ENCODE measurements around the gene MCUB. TPM values are rescaled to one million over a fixed set of nuclear protein-coding genes. Genes with fewer than 3 reads are reported as not detected.

MCUB gene
- total and polyA plus RNA-seq, 2 donors (not counting 3 experiments of a cell fraction or from before 2014, with no cell fraction given): 32.5 to 53.8 TPM

DNA sequence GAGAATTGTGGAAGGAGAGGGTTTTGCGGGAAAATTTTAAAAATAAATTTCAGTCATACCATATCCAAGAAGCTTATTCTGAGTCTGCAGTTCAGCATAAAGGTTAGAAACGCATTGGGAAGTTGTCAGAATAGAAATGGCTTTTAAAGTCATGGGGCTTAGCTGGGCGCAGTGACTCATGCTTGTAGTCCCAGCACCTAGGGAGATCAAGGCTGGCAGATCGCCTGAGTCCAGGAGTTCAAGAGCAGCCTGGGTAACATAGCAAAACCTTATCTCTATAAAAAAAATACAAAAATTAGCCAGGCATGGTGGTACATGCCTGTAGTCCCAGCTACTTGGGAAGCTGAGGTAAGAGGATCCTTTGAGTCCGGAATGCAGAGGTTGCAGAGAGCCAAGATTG lies 173.7 kb downstream of the MCUB start:
- CTCF ChIA-PET: interaction anchor here (1.0 kb wide), 1 partner anchor 9 kb away, joined by 4 read pairs; no protein-coding TSS in a partner anchor
- no peaks in the 10 kb centered on the region for H3K9me1 ChIP-seq (replicated peaks; ENCODE audit: control insufficient read depth, extremely low read depth, insufficient read depth, low read length)
- H3K4me2 ChIP-seq (ENCODE audit: insufficient read depth, low read length): no peak overlapping the region
- no peak overlapping the region for H3K4me3 ChIP-seq (replicated peaks in 1 of 3; ENCODE audit: insufficient read depth in 1 of 3, low read depth in 1 of 3, low read length in 3 of 3)
- BruUV-seq (replicated peaks): no TSS peak
- H3K36me3 ChIP-seq (ENCODE audit: control insufficient read depth in 2 of 2, extremely low read depth in 1 of 2, insufficient read depth in 2 of 2, low read length in 2 of 2): no peaks in the 10 kb centered on the region
- no peaks in the 10 kb centered on the region for H3K27me3 ChIP-seq (ENCODE audit: control insufficient read depth in 2 of 2, insufficient read depth in 2 of 2, low read length in 2 of 2)
- DNase-seq (ENCODE audit: low read depth, low spot score): no peak
- peaks cover 8% of the 10 kb centered on the region for H3K4me1 ChIP-seq (ENCODE audit: control insufficient read depth, extremely low read depth, insufficient read depth, low read length)
- TF ChIP-seq, protein P1, sequence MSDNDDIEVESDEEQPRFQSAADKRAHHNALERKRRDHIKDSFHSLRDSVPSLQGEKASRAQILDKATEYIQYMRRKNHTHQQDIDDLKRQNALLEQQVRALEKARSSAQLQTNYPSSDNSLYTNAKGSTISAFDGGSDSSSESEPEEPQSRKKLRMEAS (IDR thresholded peaks at IDR 0.05; ENCODE audit: insufficient read depth, insufficient read length): no peak
- TF ChIP-seq POLR2A (IDR thresholded peaks at IDR 0.05; ENCODE audit: low read depth, low read length) (no peak), MYC (IDR thresholded peaks at IDR 0.05; ENCODE audit: low read depth, low read length) (no peak), FOS (IDR thresholded peaks at IDR 0.05; ENCODE audit: borderline replicate concordance, insufficient read depth, low read length) (no peak), POLR2AphosphoS5 (IDR thresholded peaks at IDR 0.05; ENCODE audit: insufficient read depth, low read depth, low read length) (no peak), JUN (IDR thresholded peaks at IDR 0.05; ENCODE audit: borderline replicate concordance, insufficient read depth, insufficient read length, low read depth) (no peak), GATA2 (IDR thresholded peaks at IDR 0.05; ENCODE audit: insufficient read depth, insufficient read length, low read depth, low read length) (no peak), EZH2 (IDR thresholded peaks at IDR 0.05; ENCODE audit: borderline replicate concordance, low read depth, low read length, severe bottlenecking) (no peak)
- TF ChIP-seq, protein P2, sequence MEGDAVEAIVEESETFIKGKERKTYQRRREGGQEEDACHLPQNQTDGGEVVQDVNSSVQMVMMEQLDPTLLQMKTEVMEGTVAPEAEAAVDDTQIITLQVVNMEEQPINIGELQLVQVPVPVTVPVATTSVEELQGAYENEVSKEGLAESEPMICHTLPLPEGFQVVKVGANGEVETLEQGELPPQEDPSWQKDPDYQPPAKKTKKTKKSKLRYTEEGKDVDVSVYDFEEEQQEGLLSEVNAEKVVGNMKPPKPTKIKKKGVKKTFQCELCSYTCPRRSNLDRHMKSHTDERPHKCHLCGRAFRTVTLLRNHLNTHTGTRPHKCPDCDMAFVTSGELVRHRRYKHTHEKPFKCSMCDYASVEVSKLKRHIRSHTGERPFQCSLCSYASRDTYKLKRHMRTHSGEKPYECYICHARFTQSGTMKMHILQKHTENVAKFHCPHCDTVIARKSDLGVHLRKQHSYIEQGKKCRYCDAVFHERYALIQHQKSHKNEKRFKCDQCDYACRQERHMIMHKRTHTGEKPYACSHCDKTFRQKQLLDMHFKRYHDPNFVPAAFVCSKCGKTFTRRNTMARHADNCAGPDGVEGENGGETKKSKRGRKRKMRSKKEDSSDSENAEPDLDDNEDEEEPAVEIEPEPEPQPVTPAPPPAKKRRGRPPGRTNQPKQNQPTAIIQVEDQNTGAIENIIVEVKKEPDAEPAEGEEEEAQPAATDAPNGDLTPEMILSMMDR (IDR thresholded peaks at IDR 0.05; ENCODE audit: extremely low read depth in 1 of 2, insufficient read depth in 1 of 2, low read depth in 1 of 2, low read length in 2 of 2): no peak
- no peak for FAIRE-seq
- H2AFZ ChIP-seq (ENCODE audit: low read depth, low read length): no peak overlapping the region
- intact Hi-C loops (cut with micrococcal nuclease) (no loop called here), dilution Hi-C loops (cut with MboI; ENCODE audit: extremely low pct_ligation_motif_present, low sequenced_read_pairs) (no loop called here)
- H4K20me1 ChIP-seq (replicated peaks; ENCODE audit: control insufficient read depth, extremely low read depth, insufficient read depth, low read length): no peaks in the 10 kb centered on the region
- H3K9ac ChIP-seq (replicated peaks; ENCODE audit: extremely low read depth, insufficient read depth, low read length): no peak overlapping the region
- H3K27ac ChIP-seq (ENCODE audit: insufficient read depth, low read depth, low read length): no peak overlapping the region
- POLR2A ChIA-PET: no interaction called here
- H3K79me2 ChIP-seq (ENCODE audit: control insufficient read depth, insufficient read depth, low read length): no peaks in the 10 kb centered on the region
- no peaks in the 10 kb centered on the region for H3K9me3 ChIP-seq (replicated peaks; ENCODE audit: control insufficient read depth, insufficient read depth, low read length)

Data from endothelial cell of umbilical vein (primary cell).